Measurements from ENCODE around the gene CCDC142.

The CCDC142 gene

GRCh38 chr2:74513605-74514367, 31.0 kb upstream of the CCDC142 start:
- DNase-seq: no peak

- no peak for DNase-seq
Measured at GRCh38 chr2:74512744-74513604, 30.2 kb upstream of the CCDC142 start.

DNA sequence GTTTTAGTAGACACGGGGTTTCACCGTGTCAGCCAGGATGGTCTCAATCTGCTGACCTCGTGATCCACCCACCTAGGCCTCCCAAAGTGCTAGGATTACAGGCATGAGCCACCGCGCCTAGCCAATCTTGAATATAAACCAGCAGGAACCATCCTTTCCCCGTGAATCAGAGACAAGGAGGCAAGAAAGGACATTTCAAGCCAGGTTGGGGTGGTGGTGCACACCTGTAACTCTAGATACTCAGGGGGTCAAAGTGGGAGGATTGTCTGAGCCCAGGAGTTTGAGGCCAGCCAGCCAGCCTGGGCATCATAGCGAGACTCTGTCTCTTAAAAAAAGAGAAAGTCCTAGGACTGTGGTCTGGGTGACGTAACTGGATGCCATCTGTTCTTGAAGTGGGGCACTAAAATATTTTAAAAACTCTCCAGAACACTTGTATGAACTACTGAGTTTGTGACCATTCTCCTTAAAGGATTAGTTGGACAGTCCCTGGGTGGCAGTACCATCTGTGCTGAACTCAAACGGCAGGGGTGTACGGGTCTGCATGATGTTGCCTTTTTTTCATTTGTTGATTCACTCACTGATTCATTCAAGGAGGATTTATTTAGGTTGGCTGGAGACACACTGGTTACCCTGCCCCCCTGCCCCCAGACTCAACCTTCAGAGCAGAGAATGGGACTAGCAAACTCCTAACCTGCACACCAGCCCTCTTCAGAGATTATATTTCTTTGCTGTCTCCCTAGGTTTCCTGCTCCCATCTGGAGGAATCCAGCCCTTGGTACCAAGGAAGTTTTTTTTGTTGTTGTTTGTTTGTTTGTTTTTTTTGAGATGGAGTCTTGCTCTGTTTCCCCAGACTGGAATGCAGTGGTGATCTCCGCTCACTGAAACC, 28.5 kb upstream of the CCDC142 start:
- no peak for DNase-seq

DNA sequence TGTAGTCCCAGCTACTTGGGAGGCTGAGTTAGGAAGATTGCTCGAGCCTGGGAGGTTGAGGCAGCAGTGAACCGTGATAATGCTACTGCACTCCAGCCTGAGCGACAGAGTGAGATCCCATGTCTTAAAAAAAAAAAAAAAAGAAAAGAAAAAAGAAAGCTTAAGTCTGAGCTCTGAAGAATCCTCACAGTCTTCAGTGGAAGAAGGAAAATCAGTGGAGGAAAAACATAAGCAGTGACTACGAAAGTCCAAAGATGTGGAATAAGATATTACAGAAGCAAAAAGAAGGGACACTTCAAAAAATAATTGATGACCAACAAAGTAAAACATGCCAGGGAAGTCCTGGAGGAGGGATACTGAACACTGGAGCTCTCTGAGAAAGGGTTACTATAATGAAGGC, 27.5 kb upstream of the CCDC142 start:
- no peak for DNase-seq

GRCh38 chr2:74507926-74508520, 25.2 kb upstream of the CCDC142 start:
- DNase-seq: peak; percentile 21

DNA sequence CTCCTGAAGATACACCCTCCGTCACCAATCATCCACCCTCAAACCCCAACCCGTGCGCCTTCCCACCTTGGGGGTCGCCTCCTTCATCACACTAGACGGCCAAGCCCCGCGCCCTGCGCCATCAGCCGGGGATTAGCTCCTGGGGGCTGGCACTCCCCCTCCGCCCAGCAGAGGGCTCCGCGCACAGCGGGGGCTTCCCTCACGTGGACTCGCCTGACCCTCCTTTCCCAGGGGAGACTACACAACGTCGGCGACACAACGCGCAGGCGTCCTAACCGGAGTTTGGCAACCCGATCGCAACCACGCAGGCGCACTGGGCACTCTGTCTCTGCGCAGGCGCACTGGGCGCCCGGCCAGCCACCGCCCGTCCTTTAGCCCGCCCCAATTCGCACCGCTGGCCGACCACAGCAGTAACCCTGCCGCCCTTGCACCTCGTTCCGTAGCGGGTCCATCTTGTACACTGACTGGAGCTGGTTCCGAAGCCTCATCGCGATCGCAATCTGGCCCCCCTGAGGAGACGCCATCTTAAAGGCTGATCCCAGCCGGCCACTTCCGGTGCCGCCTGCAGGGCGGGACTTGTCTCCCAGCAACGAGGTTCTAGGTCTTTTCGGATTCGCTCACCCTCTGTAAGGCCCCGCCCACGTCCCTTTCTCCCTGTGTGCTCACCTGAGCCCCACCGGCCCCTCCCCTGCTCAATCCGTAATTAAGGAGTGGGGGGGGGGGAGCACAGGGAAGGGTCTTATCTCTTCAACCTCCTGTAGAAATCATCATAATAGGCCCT, 24.5 kb upstream of the CCDC142 start, which contains the start of gene PCGF1:
TSS of gene PCGF1 (minus strand) at position 551 of the 781 bp plus-strand sequence. CDS start at position 524, 27 bp downstream.
- DNase-seq: peak; percentile 91

- no peak for DNase-seq
Measured at GRCh38 chr2:74505448-74506246, 22.8 kb upstream of the CCDC142 start.

GRCh38 chr2:74504591-74504990, 21.8 kb upstream of the CCDC142 start:
- no peak for DNase-seq

DNA sequence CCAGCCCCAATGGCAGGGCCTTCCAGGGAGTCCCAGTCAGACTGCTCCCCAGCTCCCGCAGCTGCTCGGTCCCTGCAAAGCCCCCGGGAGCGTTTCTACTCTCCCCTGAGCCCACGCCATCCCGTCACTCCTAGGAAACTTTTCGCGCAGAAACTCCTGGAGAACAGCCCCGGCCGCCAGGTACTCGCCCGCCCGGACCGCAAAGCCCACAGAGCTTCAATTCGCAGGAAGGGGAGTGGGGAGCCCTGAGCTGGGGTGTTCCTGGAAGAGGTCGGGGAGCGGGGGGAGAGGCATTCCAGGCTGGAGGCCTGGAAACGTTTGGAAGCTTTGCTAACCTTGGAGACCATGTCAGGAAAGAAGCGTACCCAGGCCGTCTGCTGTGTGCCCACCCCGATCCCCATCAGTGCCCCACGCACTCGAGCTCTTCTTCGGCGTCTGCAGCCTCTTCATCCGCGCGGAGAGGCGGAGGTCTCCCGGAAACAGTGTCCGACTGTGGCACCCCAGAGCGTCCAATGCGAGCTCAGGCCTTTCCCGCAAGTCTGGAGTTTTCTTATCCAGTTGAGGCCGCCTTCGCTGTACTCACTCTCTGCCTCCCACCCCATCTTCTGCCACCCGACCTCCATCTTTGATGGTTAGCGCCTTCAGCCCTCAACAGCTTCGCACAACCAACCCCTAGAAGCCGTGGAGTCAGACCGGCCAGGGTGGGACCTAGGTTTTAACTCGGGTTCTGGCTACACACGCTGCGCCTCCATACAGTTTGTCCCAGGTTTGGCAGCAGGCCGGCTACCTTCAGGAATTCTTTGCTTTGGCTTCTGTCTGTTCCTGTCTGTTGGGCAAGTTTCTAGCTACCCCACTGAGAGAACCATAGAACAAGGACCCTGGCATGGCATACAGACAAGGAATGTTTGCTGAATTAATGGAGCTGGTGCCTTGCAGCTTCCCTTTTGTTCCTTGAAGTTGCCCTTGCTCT, 21.0 kb upstream of the CCDC142 start:
- no peak for DNase-seq

GRCh38 chr2:74502720-74503505, 20.1 kb upstream of the CCDC142 start:
- DNase-seq: peak; percentile 17

DNA sequence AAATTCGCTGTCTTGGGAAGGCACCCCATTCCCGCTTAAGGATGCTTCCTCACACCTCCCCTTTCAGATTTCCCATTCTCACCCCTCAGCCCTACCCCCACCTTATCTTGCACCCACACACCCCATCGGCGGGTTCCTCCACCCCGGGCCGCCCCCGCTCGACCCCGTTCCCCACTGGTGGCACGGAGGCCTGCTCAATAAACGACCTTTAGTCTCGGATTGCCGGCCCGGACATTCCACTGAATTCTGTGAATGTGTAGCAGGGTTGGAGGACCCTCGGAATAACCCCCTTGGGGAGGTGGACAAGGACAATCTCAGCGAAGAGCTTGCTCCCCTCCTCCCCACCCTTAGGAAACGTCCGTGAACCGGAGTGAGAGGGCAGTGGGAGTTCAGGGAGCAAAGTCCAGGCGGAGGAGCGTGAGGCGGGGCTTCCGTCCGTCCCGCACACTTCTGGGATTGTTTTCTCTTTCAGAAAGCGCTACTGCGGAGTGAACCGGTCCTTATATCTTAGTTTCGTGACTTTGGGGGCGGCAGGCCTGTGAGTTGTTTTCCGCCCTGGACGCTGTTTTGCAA, 19.4 kb upstream of the CCDC142 start:
- no peak for DNase-seq

- no peak for DNase-seq
Measured at GRCh38 chr2:74501335-74502071, 18.7 kb upstream of the CCDC142 start.

DNA sequence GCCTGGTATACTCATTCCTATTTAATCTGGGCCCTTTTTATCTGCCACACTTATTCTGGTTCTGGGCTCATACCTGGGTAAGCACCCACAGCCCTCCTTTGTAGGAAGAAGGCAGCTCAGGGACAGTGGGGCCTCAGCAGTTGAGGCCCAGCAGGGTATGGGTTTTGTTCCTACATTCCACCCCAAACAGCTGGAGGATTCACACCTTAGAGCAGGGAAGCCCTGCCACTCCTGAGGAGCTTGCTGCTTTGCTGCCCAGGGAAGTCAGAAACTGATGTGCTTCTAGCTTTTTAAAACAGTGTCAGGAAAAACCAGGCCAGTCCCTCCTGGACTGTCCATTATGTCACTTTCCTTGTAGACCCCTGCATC, 17.8 kb upstream of the CCDC142 start:
- no peak for DNase-seq

DNA sequence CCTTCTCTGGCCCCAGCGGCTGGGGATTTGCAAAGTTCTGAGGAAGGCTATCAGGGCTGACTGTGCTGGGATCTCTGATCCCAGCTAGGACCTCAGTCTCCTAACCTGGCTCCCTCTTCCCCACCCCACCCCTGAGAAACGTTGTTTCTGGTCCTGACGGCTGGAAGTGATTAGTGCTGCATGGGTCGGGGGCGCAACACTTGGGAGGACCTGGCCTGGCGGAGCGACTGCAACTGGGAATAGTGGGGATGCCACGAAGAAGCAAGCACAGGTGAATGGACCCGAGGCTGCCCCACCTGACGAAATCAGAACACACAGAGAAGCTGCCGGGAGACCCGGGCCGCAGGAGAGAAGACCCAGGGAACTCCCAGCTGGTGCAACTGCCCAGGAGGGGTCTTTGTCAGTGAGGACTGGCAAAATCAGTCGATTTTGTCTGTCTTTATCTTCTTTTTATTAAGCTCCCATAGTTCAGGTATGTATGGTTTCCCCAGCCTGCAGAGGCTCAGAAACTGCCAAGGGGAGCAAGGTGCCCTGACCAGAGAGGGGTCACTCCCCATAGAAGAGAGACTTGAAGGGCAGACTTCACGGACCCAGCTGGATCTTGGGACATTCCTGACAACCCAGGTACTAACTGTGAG, 17.3 kb upstream of the CCDC142 start:
- no peak for DNase-seq

DNA sequence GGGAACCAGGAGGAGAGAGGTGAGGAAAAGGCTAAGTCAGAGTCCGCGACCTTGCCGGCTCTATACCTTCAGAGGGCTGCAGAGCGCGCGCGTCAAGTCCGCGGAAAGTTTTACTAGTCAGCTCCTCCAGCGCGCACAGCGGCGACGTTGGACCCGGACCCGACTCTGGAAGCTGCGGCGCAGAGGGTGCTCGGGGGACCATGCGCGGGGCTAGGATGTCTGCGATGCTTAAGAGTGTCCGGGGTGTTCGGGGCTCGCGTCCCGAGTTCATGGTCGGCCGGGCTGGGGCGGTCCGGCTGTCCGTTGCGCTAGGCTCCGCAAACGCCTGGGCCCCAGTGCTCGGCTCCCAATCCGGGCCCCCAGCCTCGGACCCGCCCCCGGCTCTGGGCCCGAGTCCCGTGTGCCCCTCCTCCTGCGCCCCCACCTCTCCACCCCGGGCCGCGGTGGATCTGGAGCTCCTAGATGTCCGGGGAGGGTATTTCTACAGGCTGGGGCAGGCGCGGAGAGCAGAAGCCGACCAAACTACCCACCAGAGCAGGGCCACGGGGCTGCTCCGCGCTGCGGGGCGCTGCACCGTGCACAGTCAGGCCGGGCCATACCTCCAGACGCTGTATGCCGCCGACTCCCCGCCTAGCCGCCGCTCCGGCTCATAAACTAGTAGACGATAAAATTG, 16.6 kb upstream of the CCDC142 start, which contains the start of gene LBX2:
TSS of gene LBX2 (minus strand) at position 337 of the 673 bp plus-strand sequence. CDS start at position 271, 66 bp downstream.
- DNase-seq: no peak

DNA sequence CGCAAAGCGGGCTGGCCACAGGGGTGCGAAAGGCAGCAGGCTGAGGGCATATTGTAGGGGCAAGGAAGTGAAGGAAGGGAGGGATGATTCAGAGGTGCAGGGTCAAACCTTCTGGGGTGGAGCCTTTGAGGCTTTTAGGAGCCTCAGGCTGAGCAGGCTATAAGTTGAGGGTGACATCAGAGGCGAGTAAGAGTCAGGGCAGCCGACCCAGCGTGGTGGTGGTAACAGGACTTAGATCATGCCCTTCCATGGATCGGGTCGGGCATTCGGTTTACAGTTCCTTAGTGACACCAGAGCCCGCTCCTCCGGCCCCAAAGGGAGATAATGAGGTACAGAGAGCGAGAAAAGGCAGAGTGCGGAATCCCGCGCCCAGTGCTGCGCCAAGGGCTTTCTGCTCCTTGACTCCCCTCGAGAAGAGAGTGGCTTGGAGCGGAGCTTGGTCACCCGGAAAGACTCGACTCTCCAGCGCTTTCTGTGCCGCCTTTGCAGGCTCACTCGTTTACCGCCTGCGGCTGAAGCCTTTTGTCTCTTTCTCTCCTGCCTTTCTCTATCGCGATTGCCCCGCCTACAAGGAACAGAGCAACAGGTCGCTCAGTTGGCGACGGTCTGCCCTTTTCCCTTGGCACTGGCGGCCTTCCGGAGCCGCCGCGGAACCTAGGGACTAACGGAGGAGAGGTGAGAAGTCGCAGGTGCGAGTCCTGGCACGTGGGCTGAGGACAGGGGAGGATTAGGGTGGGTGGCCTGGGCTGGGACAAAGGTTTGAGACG, 15.9 kb upstream of the CCDC142 start:
- no peak for DNase-seq

Measured in kidney glomerular epithelial cell (primary cell).